GM12873 (cell line): Measurements from ENCODE around the gene B3GALNT2.

Experiments
- TF ChIP-seq, protein P1 (sequence below): IDR thresholded peaks from 2 replicates; pipeline ENCODE4 v1.5.1; 2012; ENCODE audit warnings: low read depth, mild to moderate bottlenecking, moderate library complexity, low read length, control low read depth; ENCODE audit not compliant: insufficient read depth; ENCODE audit errors: missing control alignments

B3GALNT2 gene

DNA sequence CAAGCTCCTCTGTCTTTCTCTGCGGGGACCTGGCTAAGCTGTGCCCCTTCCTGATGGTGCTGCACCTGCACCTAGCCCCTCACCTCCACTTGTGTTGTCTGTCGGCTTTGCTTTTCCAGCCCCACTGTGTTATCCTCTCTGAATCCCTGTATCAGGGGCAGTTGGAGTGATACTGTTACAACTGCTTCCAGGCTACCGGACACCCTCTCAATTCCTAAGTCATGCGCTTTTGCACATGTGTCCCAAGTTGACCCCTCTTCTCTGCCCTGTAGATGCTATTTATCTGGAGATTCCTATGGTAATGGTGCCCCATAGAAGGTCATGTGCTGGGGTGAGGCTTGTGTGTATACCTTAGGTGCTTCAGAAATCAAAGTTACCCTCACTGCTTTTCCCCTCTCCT, 78.1 kb downstream of the B3GALNT2 start:
- TF ChIP-seq, protein P1, sequence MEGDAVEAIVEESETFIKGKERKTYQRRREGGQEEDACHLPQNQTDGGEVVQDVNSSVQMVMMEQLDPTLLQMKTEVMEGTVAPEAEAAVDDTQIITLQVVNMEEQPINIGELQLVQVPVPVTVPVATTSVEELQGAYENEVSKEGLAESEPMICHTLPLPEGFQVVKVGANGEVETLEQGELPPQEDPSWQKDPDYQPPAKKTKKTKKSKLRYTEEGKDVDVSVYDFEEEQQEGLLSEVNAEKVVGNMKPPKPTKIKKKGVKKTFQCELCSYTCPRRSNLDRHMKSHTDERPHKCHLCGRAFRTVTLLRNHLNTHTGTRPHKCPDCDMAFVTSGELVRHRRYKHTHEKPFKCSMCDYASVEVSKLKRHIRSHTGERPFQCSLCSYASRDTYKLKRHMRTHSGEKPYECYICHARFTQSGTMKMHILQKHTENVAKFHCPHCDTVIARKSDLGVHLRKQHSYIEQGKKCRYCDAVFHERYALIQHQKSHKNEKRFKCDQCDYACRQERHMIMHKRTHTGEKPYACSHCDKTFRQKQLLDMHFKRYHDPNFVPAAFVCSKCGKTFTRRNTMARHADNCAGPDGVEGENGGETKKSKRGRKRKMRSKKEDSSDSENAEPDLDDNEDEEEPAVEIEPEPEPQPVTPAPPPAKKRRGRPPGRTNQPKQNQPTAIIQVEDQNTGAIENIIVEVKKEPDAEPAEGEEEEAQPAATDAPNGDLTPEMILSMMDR = no peak

DNA sequence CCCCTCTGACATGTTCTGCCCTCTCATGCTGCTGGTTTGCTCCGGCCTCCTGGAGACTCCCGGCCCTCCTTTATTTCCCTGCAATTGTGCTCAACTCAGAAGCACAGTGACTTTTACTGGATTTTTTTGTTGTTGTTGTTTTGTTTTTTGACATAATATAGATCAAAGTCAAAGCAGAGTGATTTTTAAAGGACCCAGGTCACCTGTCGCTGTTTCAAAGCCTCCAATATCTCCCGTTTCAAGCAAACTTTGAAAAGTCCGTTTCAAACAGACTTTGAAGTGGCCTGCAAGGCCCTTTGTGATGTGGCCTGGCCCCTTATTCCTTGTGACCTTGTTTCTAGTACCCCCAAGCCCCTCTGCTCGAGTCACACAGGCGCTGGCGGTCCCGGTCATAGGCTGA, 78.9 kb downstream of the B3GALNT2 start:
- TF ChIP-seq, protein P1 = no peak

DNA sequence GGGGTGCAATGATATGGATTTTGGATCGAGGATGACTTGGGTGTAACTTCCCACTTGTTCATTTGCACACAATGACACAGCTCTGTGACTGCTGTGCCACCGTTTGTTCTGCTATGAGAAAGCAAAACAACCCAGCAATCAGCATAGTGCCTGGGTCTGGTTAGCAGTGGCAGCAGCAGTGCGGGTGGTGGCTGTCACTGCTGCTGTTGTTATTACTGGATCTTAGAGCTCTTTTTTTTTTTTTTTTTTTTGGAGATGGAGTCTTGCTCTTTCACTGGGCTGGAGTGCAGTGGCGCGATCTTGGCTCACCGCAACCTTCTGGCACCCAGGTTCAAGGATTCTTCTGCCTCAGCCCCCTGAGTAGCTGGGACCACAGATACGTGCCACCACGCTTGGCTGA, 80.2 kb downstream of the B3GALNT2 start:
- TF ChIP-seq, protein P1 = no peak

DNA sequence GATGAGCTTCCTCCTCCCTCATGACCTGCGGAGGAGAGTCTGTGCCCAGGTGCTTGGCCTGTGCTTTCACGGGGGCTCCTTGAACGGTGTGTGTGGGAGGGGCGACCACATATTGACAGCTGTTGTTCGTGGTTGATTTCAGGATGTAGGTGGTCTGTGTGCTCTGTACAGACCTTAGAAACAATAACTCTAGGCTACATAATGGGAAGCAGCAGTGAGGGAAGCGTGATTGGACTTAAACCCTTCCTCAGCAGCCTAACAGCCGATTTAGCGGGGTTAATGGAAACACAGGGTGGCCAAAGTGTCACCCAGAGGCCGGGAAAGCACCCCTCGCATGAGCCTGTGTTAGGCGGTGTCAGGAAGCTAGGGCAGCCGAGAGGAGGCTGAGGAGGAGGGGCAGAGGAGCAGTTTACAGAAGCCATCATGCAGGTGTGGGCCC, 81.0 kb downstream of the B3GALNT2 start:
- TF ChIP-seq, protein P1 = no peak

DNA sequence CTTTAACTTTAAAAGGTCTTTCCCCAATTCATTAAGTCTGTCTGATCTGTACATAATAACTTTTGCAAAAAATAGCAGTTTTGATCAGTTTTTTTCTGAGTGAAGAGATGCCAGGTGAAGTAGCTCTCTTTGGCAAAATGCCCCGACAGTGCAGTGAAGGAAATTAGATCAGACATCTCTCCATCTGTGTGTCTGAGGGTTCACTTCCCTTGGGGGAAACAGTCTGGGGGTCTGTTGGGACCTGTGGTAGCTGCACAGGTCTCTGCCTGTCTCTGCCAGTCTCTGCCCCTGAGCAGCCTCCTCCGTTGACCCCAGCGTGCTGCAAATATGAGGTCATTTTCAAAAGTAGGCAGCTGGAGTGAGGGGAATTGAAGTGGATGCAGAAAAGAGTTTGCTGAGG, 82.5 kb downstream of the B3GALNT2 start:
- TF ChIP-seq, protein P1 = no peak

DNA sequence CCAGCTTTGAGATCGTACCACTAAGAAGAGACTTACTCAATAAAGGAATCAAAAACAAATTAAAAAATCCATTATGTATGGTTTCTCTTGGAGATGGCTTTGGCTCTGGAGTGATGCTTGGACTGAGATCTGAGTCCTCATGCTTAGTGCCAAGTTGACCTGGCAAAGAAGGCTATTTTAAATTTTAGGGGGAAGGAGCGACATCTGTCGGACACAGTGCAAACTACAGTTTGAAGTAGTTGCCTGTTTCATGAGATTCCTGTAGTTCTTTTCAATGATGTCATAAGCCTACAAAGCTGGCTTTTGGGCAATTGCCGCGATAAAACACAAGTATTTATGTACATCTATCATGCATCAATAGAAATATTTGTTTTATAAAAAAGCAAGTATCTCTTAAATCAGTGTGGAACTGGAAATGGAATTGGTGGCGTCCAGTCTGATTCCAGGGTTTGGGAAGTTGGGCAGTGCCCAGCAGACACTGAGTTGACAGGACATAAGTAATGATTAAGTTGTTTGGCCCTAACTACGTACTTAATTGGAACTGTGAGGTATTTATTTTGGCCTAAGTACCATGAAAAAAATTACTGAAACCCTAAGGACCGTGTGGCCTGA, 87.1 kb downstream of the B3GALNT2 start:
- TF ChIP-seq, protein P1 = peak; percentile 85

DNA sequence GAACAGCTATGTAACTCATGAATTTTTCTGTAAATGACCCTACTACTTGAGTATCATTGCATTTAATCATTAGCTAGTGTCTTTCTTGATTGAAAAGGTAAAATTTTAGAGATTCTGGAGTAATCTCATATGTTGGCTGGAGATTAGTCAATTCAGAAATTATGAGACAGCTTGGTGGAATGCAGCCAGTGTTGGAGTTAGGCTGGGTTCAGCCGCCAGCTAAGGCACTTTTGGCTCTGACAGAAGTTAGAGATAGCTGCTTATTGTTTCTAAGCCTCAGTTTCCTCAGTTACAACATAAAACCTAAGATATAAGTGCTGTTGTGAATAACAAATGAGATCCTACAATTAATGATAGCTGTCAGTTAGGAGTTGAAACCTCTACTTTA, 87.6 kb downstream of the B3GALNT2 start:
- TF ChIP-seq, protein P1 = no peak
